GM18526 (cell line): Measurements from ENCODE around the gene CD300LG.

ENCODE experiments used
- POLR2A ChIP-seq: IDR thresholded peaks from 3 replicates; pipeline ENCODE4 v1.6.1; 2011; ENCODE audit not compliant: insufficient read length; ENCODE audit errors: extremely low read depth

The CD300LG gene

GRCh38 chr17:43905985-43906852, 59.2 kb downstream of the CD300LG start:
- no peak for TF ChIP-seq POLR2A

- no peak for TF ChIP-seq POLR2A
Measured at GRCh38 chr17:43906951-43907424, 60.0 kb downstream of the CD300LG start.

- TF ChIP-seq POLR2A: no peak
Measured at GRCh38 chr17:43907425-43907981, 60.5 kb downstream of the CD300LG start, which contains the start of gene MPP2. Gene MPP2 (minus strand): TSS chr17:43907536. CDS start chr17:43904460, 3,076 bp downstream.

GRCh38 chr17:43907998-43908721, 61.2 kb downstream of the CD300LG start:
- no peak for TF ChIP-seq POLR2A

- TF ChIP-seq POLR2A: no peak
Measured at GRCh38 chr17:43909537-43910231, 62.7 kb downstream of the CD300LG start.

GRCh38 chr17:43911904-43912303, 64.9 kb downstream of the CD300LG start:
- no peak for TF ChIP-seq POLR2A

GRCh38 chr17:43912635-43913304, 65.8 kb downstream of the CD300LG start:
- no peak for TF ChIP-seq POLR2A
